Stimulated activated effector memory CD8-positive, alpha-beta T cell treated with anti-CD3 and anti-CD28 coated beads, Interleukin-12 subunit alpha, Interleukin-12 subunit beta, amount 100 ng/mL, for 72 hours (primary cell): ENCODE measurements around the gene XRCC4.
"Not testable (repeated sequence)": the region's sequence is repeated elsewhere in the genome, so short reads cannot be mapped to it uniquely, and the experiment has no call there.

Experiments used
- ATAC-seq: fragments of 150-1000 bp; cut with Tn5 transposase; 2 replicates; pipeline ENCODE4 v1.10.0; 2021
- DNase-seq, 2 donors: peaks; one replicate each; pipeline ENCODE4 v3.0.0; 2021 to 2022; ENCODE audit warnings: low spot score in 2 of 2
- H3K27ac Mint-ChIP-seq: one replicate; pipeline ENCODE4 v1.8.0; 2022; ENCODE audit warnings: mild to moderate bottlenecking, mixed read lengths
- H3K36me3 Mint-ChIP-seq: one replicate; pipeline ENCODE4 v1.8.0; 2022; ENCODE audit warnings: mild to moderate bottlenecking, mixed read lengths
- H3K4me1 Mint-ChIP-seq: one replicate; pipeline ENCODE4 v1.8.0; 2022; ENCODE audit warnings: mixed read lengths
- H3K4me3 Mint-ChIP-seq: one replicate; pipeline ENCODE4 v1.8.0; 2022; ENCODE audit warnings: mild to moderate bottlenecking, mixed read lengths
- H3K9me3 Mint-ChIP-seq: one replicate; pipeline ENCODE4 v1.8.0; 2022; ENCODE audit warnings: mixed read lengths

XRCC4 gene

GRCh38 chr5:83343299-83343698 lies 266.0 kb downstream of the XRCC4 start:
- Mint-ChIP-seq H3K36me3 (no peaks in the 10 kb centered on the region), H3K4me1 (peaks cover 12% of the 10 kb centered on the region), H3K27ac (no peak overlapping the region), H3K9me3 (peaks cover 7% of the 10 kb centered on the region), H3K4me3 (no peak overlapping the region)
- ATAC-seq (no peak), DNase-seq (no peak)

GRCh38 chr5:83345423-83345822 lies 268.1 kb downstream of the XRCC4 start:
- H3K36me3 Mint-ChIP-seq = no peaks in the 10 kb centered on the region
- H3K4me1 Mint-ChIP-seq = peaks cover 6% of the 10 kb centered on the region
- H3K27ac Mint-ChIP-seq = no peak overlapping the region
- DNase-seq (no peak), ATAC-seq (no peak)
- no peak overlapping the region for H3K4me3 Mint-ChIP-seq
- peaks cover 23% of the 10 kb centered on the region for H3K9me3 Mint-ChIP-seq

- peaks cover 27% of the 10 kb centered on the region for H3K9me3 Mint-ChIP-seq
- no peak overlapping the region for H3K4me3 Mint-ChIP-seq
- no peak for DNase-seq
- H3K36me3 Mint-ChIP-seq = no peaks in the 10 kb centered on the region
- no peaks in the 10 kb centered on the region for H3K4me1 Mint-ChIP-seq
- no peak for ATAC-seq
- no peak overlapping the region for H3K27ac Mint-ChIP-seq
Observed at GRCh38 chr5:83348281-83348780, 271.0 kb downstream of the XRCC4 start.

- peaks cover 22% of the 10 kb centered on the region for H3K9me3 Mint-ChIP-seq
- DNase-seq = no peak
- no peaks in the 10 kb centered on the region for H3K36me3 Mint-ChIP-seq
- no peaks in the 10 kb centered on the region for H3K4me1 Mint-ChIP-seq
- no peak for ATAC-seq
- no peak overlapping the region for H3K27ac Mint-ChIP-seq
- no peak overlapping the region for H3K4me3 Mint-ChIP-seq
Observed at GRCh38 chr5:83353231-83353630, 275.9 kb downstream of the XRCC4 start.

GRCh38 chr5:83353774-83354173 lies 276.4 kb downstream of the XRCC4 start:
- Mint-ChIP-seq H3K36me3 (no peaks in the 10 kb centered on the region), H3K4me1 (no peaks in the 10 kb centered on the region), H3K4me3 (no peak overlapping the region), H3K27ac (no peak overlapping the region), H3K9me3 (peaks cover 20% of the 10 kb centered on the region)
- DNase-seq (no peak), ATAC-seq (no peak)

GRCh38 chr5:83354958-83355357 lies 277.6 kb downstream of the XRCC4 start:
- no peak overlapping the region for H3K4me3 Mint-ChIP-seq
- no peak overlapping the region for H3K27ac Mint-ChIP-seq
- DNase-seq (no peak), ATAC-seq (no peak)
- H3K36me3 Mint-ChIP-seq = no peaks in the 10 kb centered on the region
- peaks cover 11% of the 10 kb centered on the region for H3K9me3 Mint-ChIP-seq
- no peaks in the 10 kb centered on the region for H3K4me1 Mint-ChIP-seq

- not testable (repeated sequence) for H3K36me3 Mint-ChIP-seq, H3K9me3 Mint-ChIP-seq, H3K4me1 Mint-ChIP-seq, H3K4me3 Mint-ChIP-seq, H3K27ac Mint-ChIP-seq, ATAC-seq, DNase-seq
Observed at GRCh38 chr5:83355482-83356014, 278.2 kb downstream of the XRCC4 start.

GRCh38 chr5:83357621-83358231 lies 280.4 kb downstream of the XRCC4 start:
- no peak for ATAC-seq
- DNase-seq = no peak
- Mint-ChIP-seq H3K36me3 (no peaks in the 10 kb centered on the region), H3K4me3 (no peak overlapping the region), H3K9me3 (peaks cover 5% of the 10 kb centered on the region), H3K27ac (no peak overlapping the region), H3K4me1 (no peaks in the 10 kb centered on the region)

- Mint-ChIP-seq H3K4me3 (no peak overlapping the region), H3K36me3 (no peaks in the 10 kb centered on the region), H3K9me3 (peaks cover 8% of the 10 kb centered on the region), H3K27ac (no peak overlapping the region), H3K4me1 (no peaks in the 10 kb centered on the region)
- DNase-seq (no peak), ATAC-seq (no peak)
Observed at GRCh38 chr5:83360573-83360972, 283.2 kb downstream of the XRCC4 start.

GRCh38 chr5:83362526-83362925 lies 285.2 kb downstream of the XRCC4 start:
- H3K4me1 Mint-ChIP-seq = no peaks in the 10 kb centered on the region

GRCh38 chr5:83363111-83363885 lies 286.0 kb downstream of the XRCC4 start:
- H3K4me1 Mint-ChIP-seq = no peaks in the 10 kb centered on the region
- H3K27ac Mint-ChIP-seq = no peak overlapping the region
- H3K36me3 Mint-ChIP-seq = no peaks in the 10 kb centered on the region
- no peak overlapping the region for H3K4me3 Mint-ChIP-seq
- H3K9me3 Mint-ChIP-seq = peaks cover 6% of the 10 kb centered on the region
- DNase-seq (no peak), ATAC-seq (no peak)

More at GRCh38 chr5:83362526-83362925, 285.2 kb downstream of the XRCC4 start:
- H3K9me3 Mint-ChIP-seq = peaks cover 6% of the 10 kb centered on the region
- H3K27ac Mint-ChIP-seq = no peak overlapping the region
- no peak for ATAC-seq
- DNase-seq = no peak
- no peaks in the 10 kb centered on the region for H3K36me3 Mint-ChIP-seq
- H3K4me3 Mint-ChIP-seq = no peak overlapping the region

- ATAC-seq = no peak
- Mint-ChIP-seq H3K36me3 (no peaks in the 10 kb centered on the region), H3K27ac (no peak overlapping the region), H3K9me3 (peaks cover 6% of the 10 kb centered on the region), H3K4me3 (no peak overlapping the region), H3K4me1 (no peaks in the 10 kb centered on the region)
- DNase-seq = no peak
Observed at GRCh38 chr5:83363886-83364275, 286.5 kb downstream of the XRCC4 start.

- H3K9me3 Mint-ChIP-seq = peaks cover 6% of the 10 kb centered on the region
- no peak for ATAC-seq
- H3K4me1 Mint-ChIP-seq = no peaks in the 10 kb centered on the region
Observed at GRCh38 chr5:83364312-83365299, 287.3 kb downstream of the XRCC4 start.

GRCh38 chr5:83368319-83368718 lies 291.0 kb downstream of the XRCC4 start:
- Mint-ChIP-seq H3K4me3 (no peak overlapping the region), H3K36me3 (no peaks in the 10 kb centered on the region), H3K27ac (no peak overlapping the region), H3K4me1 (no peaks in the 10 kb centered on the region), H3K9me3 (no peaks in the 10 kb centered on the region)
- no peak for DNase-seq
- ATAC-seq = no peak

More at GRCh38 chr5:83364312-83365299, 287.3 kb downstream of the XRCC4 start:
- no peak for DNase-seq
- H3K36me3 Mint-ChIP-seq = no peaks in the 10 kb centered on the region
- no peak overlapping the region for H3K4me3 Mint-ChIP-seq
- H3K27ac Mint-ChIP-seq = no peak overlapping the region

- Mint-ChIP-seq H3K4me1 (no peaks in the 10 kb centered on the region), H3K27ac (no peak overlapping the region), H3K36me3 (no peaks in the 10 kb centered on the region), H3K9me3 (no peaks in the 10 kb centered on the region), H3K4me3 (no peak overlapping the region)
- ATAC-seq (no peak), DNase-seq (no peak)
Observed at GRCh38 chr5:83368835-83369234, 291.5 kb downstream of the XRCC4 start.
